ENCODE measurements around the gene NGLY1.

DNA sequence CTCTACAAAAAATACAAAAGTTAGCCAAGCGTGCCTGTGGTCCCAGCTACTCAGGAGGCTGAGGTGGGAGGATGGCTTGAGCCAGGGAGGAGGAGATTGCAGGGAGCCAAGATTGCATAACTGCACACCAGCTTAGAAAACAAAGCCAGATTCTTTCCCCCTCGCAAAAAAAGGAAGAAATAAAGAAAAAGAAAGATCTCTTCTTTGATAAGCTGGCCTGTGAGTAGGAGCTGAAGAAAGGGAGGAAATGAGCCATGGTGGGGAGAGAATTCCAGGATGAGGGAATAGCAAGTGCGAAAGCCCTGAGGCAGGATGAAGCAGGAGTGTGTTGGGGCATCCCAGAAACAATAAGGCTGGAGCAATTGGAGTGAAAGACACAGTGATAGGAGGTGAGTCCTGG is 94.0 kb downstream of the NGLY1 start:
- TF ChIP-seq CTCF (IDR thresholded peaks at IDR 0.05; ENCODE audit: insufficient read depth, low read depth, low read length): no peak
- TF ChIP-seq EZH2 (IDR thresholded peaks at IDR 0.05; ENCODE audit: insufficient read depth, low read length): no peak

All from astrocyte (in vitro differentiated cells and primary cell).